CD14-positive monocyte (primary cell): Measurements from ENCODE around the gene TMTC2. TPM values are rescaled to one million over a fixed set of nuclear protein-coding genes. Genes with fewer than 3 reads are reported as not detected.

ENCODE experiments used
- DNase-seq, 3 donors: peaks; one replicate each; pipeline ENCODE4 v3.0.0-alpha.2; 2011 to 2022
- H2AFZ ChIP-seq: 2 replicates; pipeline ENCODE4 v1.6.0; 2012; ENCODE audit warnings: mild to moderate bottlenecking, low read depth, low read length, inconsistent platforms; ENCODE audit not compliant: insufficient read depth, poor library complexity, severe bottlenecking
- H3K27ac ChIP-seq, 2 donors: 1 replicate in 1 of 2; 2 replicates in 1 of 2; pipeline ENCODE4 v1.5.1; 2012 to 2013; ENCODE audit warnings: low read length in 2 of 2, control low read depth in 1 of 2, inconsistent platforms in 1 of 2, low read depth in 1 of 2, mild to moderate bottlenecking in 1 of 2
- H3K27me3 ChIP-seq, 2 donors: one replicate each; pipeline versions ENCODE4 v1.6.0 to v1.6.1; 2011 to 2013; ENCODE audit warnings: low read length in 2 of 2; ENCODE audit not compliant: control insufficient read depth in 2 of 2, insufficient read depth in 2 of 2
- H3K36me3 ChIP-seq, 2 donors: replicated peaks in 1 of 2; 1 replicate in 1 of 2; 2 replicates in 1 of 2; pipeline versions ENCODE4 v1.5.1 to v1.6.1; 2012 to 2013; ENCODE audit warnings: low read length in 2 of 2, control low read depth in 1 of 2, inconsistent platforms in 1 of 2, mild to moderate bottlenecking in 1 of 2; ENCODE audit not compliant: insufficient read depth in 2 of 2, control insufficient read depth in 1 of 2
- H3K4me1 ChIP-seq, 2 donors: 1 replicate in 1 of 2; 2 replicates in 1 of 2; pipeline versions ENCODE4 v1.5.1 to v1.6.1; 2012 to 2013; ENCODE audit warnings: low read length in 2 of 2, control low read depth in 1 of 2, inconsistent platforms in 1 of 2, mild to moderate bottlenecking in 1 of 2, moderate library complexity in 1 of 2; ENCODE audit not compliant: insufficient read depth in 2 of 2, control insufficient read depth in 1 of 2
- H3K4me2 ChIP-seq: replicated peaks from 2 replicates; pipeline ENCODE3; 2012; ENCODE audit warnings: low read length, moderate library complexity, mild to moderate bottlenecking; ENCODE audit not compliant: poor library complexity, severe bottlenecking; ENCODE audit errors: extremely low read depth
- H3K4me3 ChIP-seq, 3 experiments: fragments of 200-600 bp in 1 of 3; sonication (generic) in 1 of 3; replicated peaks in 1 of 3; 1 replicate in 2 of 3; 2 replicates in 1 of 3; pipeline ENCODE4 v1.5.1; 2011 to 2013; ENCODE audit warnings: low read length in 3 of 3, mild to moderate bottlenecking in 3 of 3, control low read depth in 2 of 3, low read depth in 2 of 3, inconsistent platforms in 1 of 3, moderate library complexity in 1 of 3
- H3K79me2 ChIP-seq: 2 replicates; pipeline ENCODE4 v1.6.0; 2012; ENCODE audit warnings: mild to moderate bottlenecking, control low read depth, inconsistent platforms, low read length, moderate library complexity; ENCODE audit not compliant: insufficient read depth
- H3K9ac ChIP-seq: 2 replicates; pipeline ENCODE4 v1.6.0; 2017; ENCODE audit warnings: low read length, mild to moderate bottlenecking; ENCODE audit not compliant: insufficient read depth, poor library complexity, severe bottlenecking
- H3K9me3 ChIP-seq, 2 donors: replicated peaks in 1 of 2; 1 replicate in 1 of 2; 2 replicates in 1 of 2; pipeline versions ENCODE4 v1.5.1 to v1.6.1; 2012 to 2013; ENCODE audit warnings: low read length in 2 of 2, control low read depth in 1 of 2; ENCODE audit not compliant: control insufficient read depth in 1 of 2, insufficient read depth in 1 of 2
- H4K20me1 ChIP-seq: 2 replicates; pipeline ENCODE4 v1.6.0; 2012; ENCODE audit warnings: mild to moderate bottlenecking, low read length, control low read depth, moderate library complexity; ENCODE audit not compliant: insufficient read depth
- H3K27ac Mint-ChIP-seq, 7 donors: one replicate each; pipeline ENCODE4 v1.8.0; 2020; ENCODE audit warnings: mild to moderate bottlenecking in 7 of 7, mixed read lengths in 7 of 7, moderate library complexity in 6 of 7, inconsistent platforms in 2 of 7
- H3K27me3 Mint-ChIP-seq, 3 donors: one replicate each; pipeline ENCODE4 v1.8.0; 2021 to 2022; ENCODE audit warnings: low read depth in 3 of 3, mild to moderate bottlenecking in 3 of 3, mixed read lengths in 3 of 3, moderate library complexity in 3 of 3, inconsistent platforms in 1 of 3
- H3K36me3 Mint-ChIP-seq, 2 donors: one replicate each; pipeline ENCODE4 v1.8.0; 2020; ENCODE audit warnings: mixed read lengths in 2 of 2, inconsistent platforms in 1 of 2, mild to moderate bottlenecking in 1 of 2
- H3K4me1 Mint-ChIP-seq: one replicate; pipeline ENCODE4 v1.8.0; 2020; ENCODE audit warnings: mild to moderate bottlenecking, mixed read lengths
- H3K4me3 Mint-ChIP-seq, 2 donors: one replicate each; pipeline ENCODE4 v1.8.0; 2020; ENCODE audit warnings: mild to moderate bottlenecking in 2 of 2, mixed read lengths in 2 of 2, moderate library complexity in 1 of 2
- H3K9me3 Mint-ChIP-seq, 7 donors: one replicate each; pipeline ENCODE4 v1.8.0; 2020 to 2022; ENCODE audit warnings: mixed read lengths in 7 of 7, mild to moderate bottlenecking in 6 of 7, moderate library complexity in 6 of 7, inconsistent platforms in 2 of 7
- WGBS: methylation state at CpG from one replicate; pipeline ENCODE4 v1.1.5; 2013; ENCODE audit warnings: missing lambda C conversion rate; ENCODE audit not compliant: insufficient coverage; 5-methylcytosine and 5-hydroxymethylcytosine counted together
- intact Hi-C, 2 donors: fragments of 100-400 bp; cut with micrococcal nuclease; formaldehyde crosslinking; loops; one replicate each; pipeline versions ENCODE4 v1.15.0 to v1.15.1; 2023
- polyA plus RNA-seq, 3 donors: library from polyadenylated mRNA; depleted of rRNA in 1 of 3; unstranded in 2 of 3; stranded (reverse) in 1 of 3; fragments of 300-500 nt in 2 of 3; fragments of >200 nt in 1 of 3; fragmentation: Illumina TruSeq in 2 of 3; gene quantifications; 1 replicate in 2 of 3; 2 replicates in 1 of 3; pipeline ENCODE4 v1.2.3, GENCODE V29; 2012 to 2021
- TF ChIP-seq, protein P1 (sequence below): fragments of 200-600 bp; IDR thresholded peaks from one replicate; pipeline ENCODE4 v1.8.0; 2022; ENCODE audit warnings: antibody characterized with exemption, mild to moderate bottlenecking

Gene TMTC2
- polyA plus RNA-seq, 3 donors = 2.5 to 15.7 (median 3.3) TPM

DNA sequence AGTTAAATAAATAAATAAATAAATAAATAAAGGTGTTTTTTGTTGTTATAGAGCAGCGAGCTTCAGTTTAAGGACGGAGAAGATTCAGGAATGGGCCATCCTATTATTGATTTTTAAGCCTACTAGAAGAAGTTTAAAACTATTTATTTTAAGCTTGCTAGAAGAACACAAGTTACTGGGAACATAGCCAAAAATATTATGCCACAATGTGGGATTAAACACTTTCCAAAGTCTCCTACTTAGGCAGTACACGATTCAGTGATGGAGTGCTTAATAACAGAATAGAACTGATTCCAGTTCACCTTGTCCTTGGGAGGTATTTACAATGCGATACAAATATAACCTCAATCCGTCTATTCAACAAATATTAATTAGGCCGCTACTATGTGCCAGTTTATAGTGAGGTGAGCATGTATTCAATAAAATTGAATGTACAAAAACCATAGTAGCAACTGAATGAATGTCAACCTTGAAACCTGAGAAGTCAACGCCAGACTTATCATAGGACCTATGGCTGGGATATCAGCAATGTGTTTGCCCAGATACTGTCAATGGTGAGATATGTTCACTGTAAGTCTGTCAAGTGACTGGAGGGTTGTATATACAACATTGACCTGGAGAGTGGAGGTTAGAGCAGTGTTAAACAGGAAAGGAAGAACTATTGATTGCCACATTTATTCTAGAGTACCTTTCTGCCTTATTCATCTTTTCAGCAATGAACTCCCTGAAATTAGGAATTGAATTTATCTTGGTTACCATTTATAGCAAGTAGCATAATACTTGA, 486.4 kb downstream of the TMTC2 start:
- no peaks in the 10 kb centered on the region for H4K20me1 ChIP-seq
- no peak overlapping the region for H3K9ac ChIP-seq
- no peak overlapping the region for H3K27ac Mint-ChIP-seq
- H2AFZ ChIP-seq = no peak overlapping the region
- H3K79me2 ChIP-seq = no peaks in the 10 kb centered on the region
- H3K4me3 Mint-ChIP-seq = no peak overlapping the region
- no peaks in the 10 kb centered on the region for H3K27me3 ChIP-seq
- no peaks in the 10 kb centered on the region for H3K36me3 Mint-ChIP-seq
- TF ChIP-seq, protein P1, sequence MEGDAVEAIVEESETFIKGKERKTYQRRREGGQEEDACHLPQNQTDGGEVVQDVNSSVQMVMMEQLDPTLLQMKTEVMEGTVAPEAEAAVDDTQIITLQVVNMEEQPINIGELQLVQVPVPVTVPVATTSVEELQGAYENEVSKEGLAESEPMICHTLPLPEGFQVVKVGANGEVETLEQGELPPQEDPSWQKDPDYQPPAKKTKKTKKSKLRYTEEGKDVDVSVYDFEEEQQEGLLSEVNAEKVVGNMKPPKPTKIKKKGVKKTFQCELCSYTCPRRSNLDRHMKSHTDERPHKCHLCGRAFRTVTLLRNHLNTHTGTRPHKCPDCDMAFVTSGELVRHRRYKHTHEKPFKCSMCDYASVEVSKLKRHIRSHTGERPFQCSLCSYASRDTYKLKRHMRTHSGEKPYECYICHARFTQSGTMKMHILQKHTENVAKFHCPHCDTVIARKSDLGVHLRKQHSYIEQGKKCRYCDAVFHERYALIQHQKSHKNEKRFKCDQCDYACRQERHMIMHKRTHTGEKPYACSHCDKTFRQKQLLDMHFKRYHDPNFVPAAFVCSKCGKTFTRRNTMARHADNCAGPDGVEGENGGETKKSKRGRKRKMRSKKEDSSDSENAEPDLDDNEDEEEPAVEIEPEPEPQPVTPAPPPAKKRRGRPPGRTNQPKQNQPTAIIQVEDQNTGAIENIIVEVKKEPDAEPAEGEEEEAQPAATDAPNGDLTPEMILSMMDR = no peak
- 100% methylated on average over 1 of the region's 7 CpGs for WGBS
- no peaks in the 10 kb centered on the region for H3K4me1 ChIP-seq
- no peak overlapping the region for H3K27ac ChIP-seq
- no peak overlapping the region for H3K4me3 ChIP-seq
- H3K27me3 Mint-ChIP-seq = peaks cover 1 to 2% (median 2%) of the 10 kb centered on the region in 3 donors
- intact Hi-C loops = no loop called here
- no peaks in the 10 kb centered on the region for H3K4me1 Mint-ChIP-seq
- DNase-seq = no peak
- peaks cover 0 to 8% (median 0%) of the 10 kb centered on the region in 7 donors for H3K9me3 Mint-ChIP-seq
- no peak overlapping the region for H3K4me2 ChIP-seq
- no peaks in the 10 kb centered on the region for H3K36me3 ChIP-seq
- no peaks in the 10 kb centered on the region for H3K9me3 ChIP-seq

DNA sequence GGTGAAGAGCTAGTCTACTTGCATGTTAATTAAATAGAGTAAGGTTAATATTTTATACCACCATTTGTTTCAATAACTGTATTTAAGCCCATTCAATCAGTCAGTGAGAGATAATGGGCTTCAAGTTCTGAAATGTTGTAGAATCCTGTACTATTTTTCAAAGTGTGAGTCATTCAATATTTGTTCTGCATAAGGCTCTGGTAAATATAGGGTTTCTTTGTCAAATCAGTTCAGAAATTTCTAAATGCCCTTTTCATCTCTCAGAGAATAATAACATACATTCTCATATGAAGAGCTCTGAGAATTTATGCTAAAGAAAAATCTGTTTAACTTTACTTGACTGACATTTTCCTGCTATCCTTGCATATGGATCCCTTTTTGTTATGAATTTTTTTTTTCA, 493.3 kb downstream of the TMTC2 start:
- Histone ChIP-seq H3K4me3 (no peak overlapping the region), H3K36me3 (no peaks in the 10 kb centered on the region), H3K27me3 (no peaks in the 10 kb centered on the region), H3K4me2 (no peak overlapping the region), H2AFZ (no peak overlapping the region), H3K9me3 (no peaks in the 10 kb centered on the region), H3K27ac (no peak overlapping the region), H3K79me2 (no peaks in the 10 kb centered on the region), H4K20me1 (no peaks in the 10 kb centered on the region), H3K9ac (no peak overlapping the region), H3K4me1 (no peaks in the 10 kb centered on the region)
- peaks cover under 1% of the 10 kb centered on the region for H3K4me1 Mint-ChIP-seq
- intact Hi-C loops = no loop called here
- H3K36me3 Mint-ChIP-seq = no peaks in the 10 kb centered on the region
- no peak overlapping the region for H3K4me3 Mint-ChIP-seq
- H3K27ac Mint-ChIP-seq = no peak overlapping the region
- H3K27me3 Mint-ChIP-seq = peaks cover 0 to 6% (median 4%) of the 10 kb centered on the region in 3 donors
- H3K9me3 Mint-ChIP-seq = peaks cover 0 to 5% (median 0%) of the 10 kb centered on the region in 7 donors
- DNase-seq = no peak
- TF ChIP-seq, protein P1 = no peak
